Esophagus muscularis mucosa (tissue), 3 donors: ENCODE data around the gene CLASP1.

Experiments used
- CTCF ChIP-seq, 3 experiments: fragments of 200-600 bp in 2 of 3; fragments of 450-650 bp in 1 of 3; sonication (generic) in 2 of 3; IDR thresholded peaks; one replicate each; pipeline ENCODE4 v1.5.1; 2017 to 2019; ENCODE audit warnings: antibody characterized with exemption in 3 of 3, mild to moderate bottlenecking in 2 of 3, moderate library complexity in 1 of 3
- POLR2A ChIP-seq: fragments of 450-650 bp; IDR thresholded peaks from one replicate; pipeline ENCODE4 v1.6.1; 2017; ENCODE audit warnings: antibody characterized with exemption, moderate library complexity, mild to moderate bottlenecking, low read depth
- POLR2AphosphoS5 ChIP-seq, 2 donors: sonication (generic); formaldehyde crosslinking; IDR thresholded peaks; one replicate each; pipeline ENCODE4 v1.6.1; 2017; ENCODE audit warnings: antibody characterized with exemption in 2 of 2

DNA sequence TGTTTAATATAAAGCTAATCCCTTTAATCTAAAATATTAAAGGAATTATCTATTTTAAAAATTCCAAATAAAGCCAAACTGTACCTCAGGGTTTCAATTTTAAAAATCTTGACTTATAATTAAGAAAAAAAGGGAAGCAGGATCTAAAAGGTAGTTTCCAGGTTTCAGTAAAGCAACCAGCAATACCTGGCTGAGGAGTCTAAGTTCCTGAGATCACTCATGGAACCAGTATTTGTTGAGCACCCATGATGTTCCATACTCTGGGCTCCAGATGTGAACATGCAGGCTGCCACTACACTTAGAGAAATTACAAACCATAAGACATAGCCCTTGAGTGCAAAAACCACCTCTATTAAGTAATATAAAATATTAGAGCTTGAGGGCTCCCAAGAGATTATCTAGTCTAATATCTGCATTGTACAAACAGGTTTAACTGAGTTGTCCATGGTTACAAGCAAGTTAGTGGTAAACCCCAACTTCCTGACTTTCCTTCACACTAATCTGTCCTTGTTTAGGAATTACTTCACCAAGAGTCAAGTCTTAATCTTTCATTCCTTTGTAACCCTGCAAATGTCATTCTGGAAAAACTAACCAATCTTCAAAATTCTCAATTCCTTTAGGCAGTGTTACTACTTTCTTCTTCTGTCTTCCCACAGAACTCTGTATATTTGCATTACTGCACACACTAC lies 49.2 kb downstream of the CLASP1 start:
- TF ChIP-seq CTCF (IDR thresholded peaks at IDR 0.05) (no peak), POLR2A (no peak), POLR2AphosphoS5 (IDR thresholded peaks at IDR 0.05) (no peak)
